Nephron progenitor cell (in vitro differentiated cells): ENCODE data around the gene RXFP4.
"Not testable (repeated sequence)": the region's sequence is repeated elsewhere in the genome, so short reads cannot be mapped to it uniquely, and the experiment has no call there.

Experiments
- DNase-seq: peaks from one replicate; pipeline ENCODE4 v3.0.0; 2021
- H3K27ac Mint-ChIP-seq: 2 replicates; pipeline ENCODE4 v1.8.0; 2021; ENCODE audit warnings: mild to moderate bottlenecking, moderate library complexity, mixed read lengths
- H3K27me3 Mint-ChIP-seq: 2 replicates; pipeline ENCODE4 v1.8.0; 2021; ENCODE audit warnings: mild to moderate bottlenecking, low read depth, mixed read lengths; ENCODE audit not compliant: poor library complexity
- H3K36me3 Mint-ChIP-seq: 2 replicates; pipeline ENCODE4 v1.8.0; 2021; ENCODE audit warnings: low read depth, mixed read lengths
- H3K4me1 Mint-ChIP-seq: 2 replicates; pipeline ENCODE4 v1.8.0; 2021; ENCODE audit warnings: mixed read lengths
- H3K4me3 Mint-ChIP-seq: 2 replicates; pipeline ENCODE4 v1.8.0; 2021; ENCODE audit warnings: mild to moderate bottlenecking, moderate library complexity, mixed read lengths
- H3K9me3 Mint-ChIP-seq: 2 replicates; pipeline ENCODE4 v1.8.0; 2021; ENCODE audit warnings: mild to moderate bottlenecking, moderate library complexity, mixed read lengths
- TF ChIP-seq, protein P1 (sequence below): fragments of 200-600 bp; sonication (generic); IDR thresholded peaks from 2 replicates; pipeline ENCODE4 v1.5.0; 2021; ENCODE audit warnings: antibody characterized with exemption

The RXFP4 gene, protein sequence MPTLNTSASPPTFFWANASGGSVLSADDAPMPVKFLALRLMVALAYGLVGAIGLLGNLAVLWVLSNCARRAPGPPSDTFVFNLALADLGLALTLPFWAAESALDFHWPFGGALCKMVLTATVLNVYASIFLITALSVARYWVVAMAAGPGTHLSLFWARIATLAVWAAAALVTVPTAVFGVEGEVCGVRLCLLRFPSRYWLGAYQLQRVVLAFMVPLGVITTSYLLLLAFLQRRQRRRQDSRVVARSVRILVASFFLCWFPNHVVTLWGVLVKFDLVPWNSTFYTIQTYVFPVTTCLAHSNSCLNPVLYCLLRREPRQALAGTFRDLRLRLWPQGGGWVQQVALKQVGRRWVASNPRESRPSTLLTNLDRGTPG

DNA sequence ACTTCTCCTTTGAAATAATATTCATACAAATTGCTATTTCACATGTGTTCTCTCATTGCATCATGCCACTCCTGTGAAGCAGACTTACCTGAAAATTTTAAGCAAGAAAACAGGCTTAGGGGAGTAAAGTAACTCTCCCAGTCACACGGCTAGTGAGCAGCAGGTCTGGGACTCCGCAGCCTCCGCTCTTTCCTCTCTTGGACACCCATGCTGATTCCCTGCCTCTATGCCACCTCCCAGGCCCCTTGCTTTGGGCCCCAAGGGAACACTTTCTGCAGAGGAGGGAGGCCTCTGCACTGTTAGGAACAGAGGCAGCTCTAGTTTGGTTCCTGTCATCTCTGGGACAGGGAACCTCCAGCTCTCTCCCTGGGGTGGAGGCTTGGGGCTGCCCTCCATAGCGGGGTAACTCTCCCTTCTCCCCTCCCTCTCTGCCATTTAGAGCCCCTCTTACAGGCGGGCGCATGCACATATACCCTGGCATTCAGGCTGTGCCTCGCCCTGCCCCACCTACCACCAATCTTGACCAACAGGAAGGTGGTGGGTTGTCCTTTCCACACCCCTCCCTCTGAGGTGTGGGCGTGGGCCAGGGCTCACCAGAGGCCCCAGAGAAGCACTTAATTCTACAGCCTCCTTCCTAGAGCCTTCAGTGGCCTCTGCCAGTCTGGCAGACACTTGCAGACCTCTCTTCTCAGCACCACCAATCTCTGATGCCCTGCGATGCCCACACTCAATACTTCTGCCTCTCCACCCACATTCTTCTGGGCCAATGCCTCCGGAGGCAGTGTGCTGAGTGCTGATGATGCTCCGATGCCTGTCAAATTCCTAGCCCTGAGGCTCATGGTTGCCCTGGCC lies at the start of gene RXFP4:
TSS of gene RXFP4 (plus strand) at position 646 of the 852 bp plus-strand sequence. CDS start at position 718, 72 bp downstream.
- Mint-ChIP-seq H3K4me1 (peaks cover 62% of the 10 kb centered on the region), H3K9me3 (no peaks in the 10 kb centered on the region), H3K27me3 (peaks cover 6% of the 10 kb centered on the region), H3K27ac (peak within 1 kb of the TSS; percentile 56), H3K36me3 (no peaks in the 10 kb centered on the region), H3K4me3 (peak within 1 kb of the TSS; percentile 52)
- TF ChIP-seq, protein P1, sequence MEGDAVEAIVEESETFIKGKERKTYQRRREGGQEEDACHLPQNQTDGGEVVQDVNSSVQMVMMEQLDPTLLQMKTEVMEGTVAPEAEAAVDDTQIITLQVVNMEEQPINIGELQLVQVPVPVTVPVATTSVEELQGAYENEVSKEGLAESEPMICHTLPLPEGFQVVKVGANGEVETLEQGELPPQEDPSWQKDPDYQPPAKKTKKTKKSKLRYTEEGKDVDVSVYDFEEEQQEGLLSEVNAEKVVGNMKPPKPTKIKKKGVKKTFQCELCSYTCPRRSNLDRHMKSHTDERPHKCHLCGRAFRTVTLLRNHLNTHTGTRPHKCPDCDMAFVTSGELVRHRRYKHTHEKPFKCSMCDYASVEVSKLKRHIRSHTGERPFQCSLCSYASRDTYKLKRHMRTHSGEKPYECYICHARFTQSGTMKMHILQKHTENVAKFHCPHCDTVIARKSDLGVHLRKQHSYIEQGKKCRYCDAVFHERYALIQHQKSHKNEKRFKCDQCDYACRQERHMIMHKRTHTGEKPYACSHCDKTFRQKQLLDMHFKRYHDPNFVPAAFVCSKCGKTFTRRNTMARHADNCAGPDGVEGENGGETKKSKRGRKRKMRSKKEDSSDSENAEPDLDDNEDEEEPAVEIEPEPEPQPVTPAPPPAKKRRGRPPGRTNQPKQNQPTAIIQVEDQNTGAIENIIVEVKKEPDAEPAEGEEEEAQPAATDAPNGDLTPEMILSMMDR = no peak
- no peak for DNase-seq

DNA sequence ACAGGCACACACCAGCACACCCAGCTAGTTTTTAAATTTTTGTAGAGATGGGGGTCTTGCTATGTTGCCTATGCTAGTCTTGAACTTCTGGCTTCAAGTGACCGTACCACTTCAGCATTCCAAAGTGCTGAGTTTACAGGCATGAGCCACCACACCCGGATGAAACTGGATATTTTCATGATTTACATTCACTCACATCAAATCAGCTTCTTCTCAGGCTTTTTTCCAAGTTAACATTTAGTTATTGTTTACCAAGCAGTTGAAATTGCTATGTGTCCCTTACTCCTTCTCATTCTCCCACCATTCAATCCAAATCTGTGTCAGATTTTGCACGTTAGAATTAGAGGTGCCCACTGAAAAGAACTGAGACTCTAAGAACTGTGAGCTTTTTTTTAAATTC lies 48.6 kb upstream of the RXFP4 start:
- no peak overlapping the region for H3K4me3 Mint-ChIP-seq
- H3K27me3 Mint-ChIP-seq = peaks cover 8% of the 10 kb centered on the region
- H3K4me1 Mint-ChIP-seq = no peaks in the 10 kb centered on the region
- TF ChIP-seq, protein P1 = no peak
- DNase-seq = no peak
- peaks cover 17% of the 10 kb centered on the region for H3K36me3 Mint-ChIP-seq
- no peaks in the 10 kb centered on the region for H3K9me3 Mint-ChIP-seq
- peak overlapping the region; percentile 17 for H3K27ac Mint-ChIP-seq

DNA sequence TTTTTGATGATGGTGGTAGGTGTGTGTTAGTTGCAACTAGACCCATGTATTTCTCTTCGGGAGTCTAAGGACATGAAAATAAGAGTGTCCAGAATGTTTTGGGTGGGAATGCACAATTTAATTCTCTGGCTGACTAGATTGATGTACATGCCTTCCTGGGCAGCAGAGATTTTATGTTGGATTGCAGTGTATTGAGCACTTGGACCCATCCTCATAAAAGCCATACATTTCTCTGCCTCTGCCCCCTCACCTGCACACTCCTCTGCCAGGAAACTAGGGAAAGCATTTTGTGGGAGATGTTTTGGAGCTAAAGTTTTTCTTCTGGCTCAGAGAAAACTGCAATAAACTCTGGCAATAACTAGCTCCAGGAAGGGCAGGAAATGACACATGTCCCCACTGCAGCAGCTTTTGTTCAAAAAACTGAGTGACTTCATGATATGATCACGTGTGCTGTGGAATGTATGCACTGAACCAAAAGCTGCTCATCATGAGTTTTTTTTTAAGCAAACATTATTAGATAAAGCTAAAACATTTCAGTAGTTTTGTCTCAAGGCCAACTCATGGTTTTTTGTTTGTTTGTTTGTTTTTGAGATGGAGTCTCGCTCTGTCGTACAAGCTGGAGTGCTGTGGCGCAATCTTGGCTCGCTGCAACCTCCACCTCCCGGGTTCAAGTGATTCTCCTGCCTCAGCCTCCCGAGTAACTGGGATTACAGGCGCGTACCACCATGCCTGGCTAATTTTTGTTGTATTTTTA lies 47.9 kb upstream of the RXFP4 start:
- peaks cover 8% of the 10 kb centered on the region for H3K27me3 Mint-ChIP-seq
- peak overlapping the region; percentile 17 for H3K27ac Mint-ChIP-seq
- DNase-seq = no peak
- no peaks in the 10 kb centered on the region for H3K4me1 Mint-ChIP-seq
- H3K36me3 Mint-ChIP-seq = peaks cover 21% of the 10 kb centered on the region
- H3K9me3 Mint-ChIP-seq = no peaks in the 10 kb centered on the region
- H3K4me3 Mint-ChIP-seq = no peak overlapping the region
- TF ChIP-seq, protein P1 = no peak

DNA sequence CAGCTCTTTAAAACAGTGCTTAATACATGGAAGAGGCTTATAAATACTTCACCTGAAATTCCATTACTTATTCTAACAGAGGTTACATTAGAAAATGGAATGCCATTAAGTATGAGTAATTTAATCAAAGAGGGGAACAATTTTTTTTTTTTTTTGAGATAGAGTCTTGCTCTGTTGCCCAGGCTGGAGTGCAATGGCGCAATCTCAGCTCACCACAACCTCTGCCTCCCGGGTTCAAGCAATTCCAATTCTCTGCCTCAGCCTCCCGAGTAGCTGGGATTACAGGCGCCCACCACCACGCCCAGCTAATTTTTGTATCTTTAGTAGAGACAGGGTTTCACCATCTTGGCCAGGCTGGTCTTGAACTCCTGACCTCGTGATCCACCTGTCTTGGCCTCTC lies 45.8 kb upstream of the RXFP4 start:
- not testable (repeated sequence) for DNase-seq, H3K9me3 Mint-ChIP-seq, H3K4me1 Mint-ChIP-seq, H3K27me3 Mint-ChIP-seq, H3K27ac Mint-ChIP-seq, H3K4me3 Mint-ChIP-seq
- H3K36me3 Mint-ChIP-seq = peaks cover 41% of the 10 kb centered on the region

DNA sequence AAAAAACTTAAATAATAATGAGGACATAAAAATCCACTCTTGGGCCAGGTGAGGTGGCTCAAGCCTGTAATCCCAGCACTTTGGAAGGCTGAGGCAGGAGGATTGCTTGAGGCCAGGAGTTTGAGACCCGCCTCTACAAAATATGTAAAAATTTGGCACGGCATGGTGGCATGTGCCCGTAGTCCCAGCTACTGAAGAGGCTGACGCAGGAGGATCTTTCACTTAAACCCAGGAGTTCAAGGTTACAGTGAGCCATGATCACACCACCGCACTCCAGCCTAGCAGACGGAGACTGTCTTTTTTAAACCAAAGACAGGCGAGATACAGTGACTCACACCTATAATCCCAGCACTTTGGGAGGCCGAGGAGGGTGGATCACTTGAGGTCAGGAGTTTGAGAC lies 45.0 kb upstream of the RXFP4 start:
- peaks cover 45% of the 10 kb centered on the region for H3K36me3 Mint-ChIP-seq
- H3K27ac Mint-ChIP-seq, H3K9me3 Mint-ChIP-seq, H3K4me3 Mint-ChIP-seq, H3K4me1 Mint-ChIP-seq, DNase-seq, H3K27me3 Mint-ChIP-seq: not testable (repeated sequence)

DNA sequence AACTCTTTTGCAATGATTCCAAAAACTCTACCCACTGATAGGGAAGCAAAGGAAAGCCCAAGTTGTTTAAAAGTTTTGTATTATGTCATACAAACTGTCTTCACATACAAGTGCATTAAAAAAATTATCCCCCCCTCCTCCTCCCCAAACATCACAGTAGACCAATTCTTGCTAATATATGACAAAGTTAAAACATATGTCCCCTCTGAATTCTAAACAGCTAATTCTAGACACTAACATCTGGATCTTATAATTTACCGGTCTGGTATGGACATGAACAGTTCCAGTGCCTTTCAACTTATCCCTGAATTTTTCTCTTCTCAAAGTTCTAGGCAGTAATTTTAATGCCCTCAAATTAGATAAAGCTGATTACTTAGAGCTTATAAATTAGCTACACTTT lies 43.7 kb upstream of the RXFP4 start:
- no peak overlapping the region for H3K27ac Mint-ChIP-seq
- H3K36me3 Mint-ChIP-seq = peaks cover 51% of the 10 kb centered on the region
- no peaks in the 10 kb centered on the region for H3K4me1 Mint-ChIP-seq
- no peak overlapping the region for H3K4me3 Mint-ChIP-seq
- peaks cover 4% of the 10 kb centered on the region for H3K27me3 Mint-ChIP-seq
- no peaks in the 10 kb centered on the region for H3K9me3 Mint-ChIP-seq
- no peak for DNase-seq
- TF ChIP-seq, protein P1 = no peak
